Right lobe of liver (tissue), 6 donors: Measurements from ENCODE around the gene DCTN3. TPM values are rescaled to one million over a fixed set of nuclear protein-coding genes. Genes with fewer than 3 reads are reported as not detected.
A peak's percentile ranks its signal among the peaks of the same experiment; 100 is the strongest.

Experiments used
- ATAC-seq, 4 donors: fragments of 200-7000 bp; cut with Tn5 transposase; one replicate each; pipeline ENCODE4 v1.9.1; 2020; ENCODE audit warnings: mild to moderate bottlenecking in 4 of 4, moderate library complexity in 4 of 4
- DNase-seq, 3 donors: peaks; one replicate each; pipeline ENCODE4 v3.0.0-alpha.2; 2020
- H3K27ac ChIP-seq, 3 donors: fragments of 200-600 bp; one replicate each; pipeline ENCODE4 v1.8.0; 2022
- H3K27me3 ChIP-seq, 2 donors: fragments of 200-600 bp; one replicate each; pipeline ENCODE4 v1.8.0; 2022
- H3K36me3 ChIP-seq, 4 donors: fragments of 200-600 bp; sonication (generic) in 1 of 4; one replicate each; pipeline versions ENCODE4 v1.5.1 to v1.8.0; 2017 to 2022; ENCODE audit warnings: control low read depth in 1 of 4
- H3K4me1 ChIP-seq, 4 donors: fragments of 200-600 bp; sonication (generic) in 1 of 4; one replicate each; pipeline versions ENCODE4 v1.5.1 to v1.8.0; 2017 to 2022; ENCODE audit warnings: control low read depth in 1 of 4
- H3K4me3 ChIP-seq, 3 donors: fragments of 200-600 bp; one replicate each; pipeline ENCODE4 v1.8.0; 2022
- H3K9me3 ChIP-seq, 4 donors: fragments of 200-600 bp; sonication (generic) in 1 of 4; one replicate each; pipeline versions ENCODE4 v1.5.1 to v1.8.0; 2017 to 2022; ENCODE audit warnings: control low read depth in 1 of 4
- POLR2A ChIP-seq: fragments of 450-650 bp; IDR thresholded peaks from one replicate; pipeline ENCODE4 v1.6.1; 2017; ENCODE audit warnings: antibody characterized with exemption, mild to moderate bottlenecking
- WGBS: methylation state at CpG from one replicate; pipeline ENCODE4 v1.1.6; 2018; ENCODE audit warnings: low coverage, low lambda C conversion rate; ENCODE audit not compliant: insufficient coverage; ENCODE audit errors: missing lambda C conversion rate; 5-methylcytosine and 5-hydroxymethylcytosine counted together
- intact Hi-C, 2 donors: fragments of 100-400 bp; cut with DNase I; formaldehyde crosslinking; loops; one replicate each; pipeline versions ENCODE4 v1.11.2 to v1.14.1; 2022
- total RNA-seq, 6 experiments: library from RNA; depleted of rRNA in 2 of 6; stranded (reverse); fragments of >200 nt in 2 of 6; fragmentation: NEBNext Ultra II Directional in 3 of 6; extraction: Animal tissue kit (Norgen Biotek cat#: 25700) in 3 of 6; gene quantifications; one replicate each; pipeline versions ENCODE4 v1.1.0 to v1.2.4, GENCODE V29; 2016 to 2023
- TF ChIP-seq, protein P1 (sequence below), 4 donors: fragments of 200-600 bp in 3 of 4; fragments of 450-650 bp in 1 of 4; IDR thresholded peaks; one replicate each; pipeline versions ENCODE4 v1.5.1 to v1.8.0; 2016 to 2022; ENCODE audit warnings: antibody characterized with exemption in 4 of 4, mild to moderate bottlenecking in 2 of 4
- donor health status: DM: no; HTN: yes; CAD: no.
- donor health status: DM: no; HTN: no; CAD: no.
- donor health status: DM: no; HTN: no; CAD: no.
- donor health status: DM: no; HTN: yes; CAD: no.
- donor health status: DM: no; HTN: yes; CAD: no.

Gene DCTN3
- total RNA-seq, 6 experiments from 2014 or later = 26.4 to 36.8 (median 32.7) TPM

DNA sequence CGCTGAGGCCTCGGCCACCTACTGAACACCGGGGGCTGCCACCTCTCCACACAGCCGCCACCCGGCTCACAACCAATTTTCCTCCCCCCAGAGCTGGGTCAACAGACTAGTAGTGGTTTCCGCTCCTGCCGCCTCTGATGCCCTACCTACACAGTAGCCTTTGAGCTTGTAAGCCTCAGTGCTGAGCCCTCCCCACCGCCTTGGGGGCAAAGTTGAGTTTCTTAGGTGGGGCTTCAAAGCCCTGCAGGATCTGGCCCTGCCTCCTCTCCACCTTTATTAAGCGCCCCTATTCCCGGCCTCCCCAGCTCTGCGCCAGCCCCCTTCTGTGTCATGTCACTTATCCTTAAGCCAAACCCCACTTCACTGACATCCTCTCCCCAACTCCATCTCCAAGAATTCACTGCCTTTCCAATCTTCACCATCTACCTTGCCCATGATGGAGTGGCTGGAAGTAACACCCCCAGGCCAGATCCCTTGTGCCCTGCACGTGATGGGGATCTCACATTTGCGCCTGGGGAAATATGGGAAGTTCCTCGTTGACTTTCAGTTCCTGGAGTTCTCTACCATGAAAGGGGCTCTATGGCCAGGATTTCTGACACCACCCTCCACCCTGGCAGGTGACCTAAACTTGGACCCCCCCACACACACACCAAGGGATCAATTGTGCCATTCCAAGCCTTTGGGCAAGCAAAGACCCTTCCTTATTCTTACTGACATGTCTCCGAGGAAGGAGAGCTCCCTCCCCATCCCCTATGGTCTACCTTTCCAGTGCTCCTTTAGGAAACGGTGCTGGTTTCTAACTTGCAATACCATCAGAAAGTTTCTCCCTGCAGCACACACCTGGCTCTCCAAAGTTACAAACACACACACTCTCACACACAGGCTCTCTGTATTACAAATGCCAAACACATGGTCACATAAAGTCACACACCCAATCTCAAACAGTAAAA lies 28.1 kb downstream of the DCTN3 start:
- intact Hi-C loops = loop anchor here in 1 of 2 donors (2.0 kb wide), 1 partner anchor 45 kb away; no protein-coding TSS in a partner anchor
- H3K9me3 ChIP-seq = no peaks in the 10 kb centered on the region
- no peaks in the 10 kb centered on the region for H3K36me3 ChIP-seq
- H3K4me1 ChIP-seq = peaks cover 0 to 39% (median 13%) of the 10 kb centered on the region in 4 donors
- 27% methylated on average over 11 of the region's 16 CpGs for WGBS
- DNase-seq (no peak), ATAC-seq (no peak)
- H3K27me3 ChIP-seq = no peaks in the 10 kb centered on the region
- peak overlapping the region in 1 of 3 donors; percentile 70 for H3K27ac ChIP-seq
- H3K4me3 ChIP-seq = no peak overlapping the region
- TF ChIP-seq POLR2A = no peak
- TF ChIP-seq, protein P1, sequence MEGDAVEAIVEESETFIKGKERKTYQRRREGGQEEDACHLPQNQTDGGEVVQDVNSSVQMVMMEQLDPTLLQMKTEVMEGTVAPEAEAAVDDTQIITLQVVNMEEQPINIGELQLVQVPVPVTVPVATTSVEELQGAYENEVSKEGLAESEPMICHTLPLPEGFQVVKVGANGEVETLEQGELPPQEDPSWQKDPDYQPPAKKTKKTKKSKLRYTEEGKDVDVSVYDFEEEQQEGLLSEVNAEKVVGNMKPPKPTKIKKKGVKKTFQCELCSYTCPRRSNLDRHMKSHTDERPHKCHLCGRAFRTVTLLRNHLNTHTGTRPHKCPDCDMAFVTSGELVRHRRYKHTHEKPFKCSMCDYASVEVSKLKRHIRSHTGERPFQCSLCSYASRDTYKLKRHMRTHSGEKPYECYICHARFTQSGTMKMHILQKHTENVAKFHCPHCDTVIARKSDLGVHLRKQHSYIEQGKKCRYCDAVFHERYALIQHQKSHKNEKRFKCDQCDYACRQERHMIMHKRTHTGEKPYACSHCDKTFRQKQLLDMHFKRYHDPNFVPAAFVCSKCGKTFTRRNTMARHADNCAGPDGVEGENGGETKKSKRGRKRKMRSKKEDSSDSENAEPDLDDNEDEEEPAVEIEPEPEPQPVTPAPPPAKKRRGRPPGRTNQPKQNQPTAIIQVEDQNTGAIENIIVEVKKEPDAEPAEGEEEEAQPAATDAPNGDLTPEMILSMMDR (IDR thresholded peaks at IDR 0.05) = no peak

DNA sequence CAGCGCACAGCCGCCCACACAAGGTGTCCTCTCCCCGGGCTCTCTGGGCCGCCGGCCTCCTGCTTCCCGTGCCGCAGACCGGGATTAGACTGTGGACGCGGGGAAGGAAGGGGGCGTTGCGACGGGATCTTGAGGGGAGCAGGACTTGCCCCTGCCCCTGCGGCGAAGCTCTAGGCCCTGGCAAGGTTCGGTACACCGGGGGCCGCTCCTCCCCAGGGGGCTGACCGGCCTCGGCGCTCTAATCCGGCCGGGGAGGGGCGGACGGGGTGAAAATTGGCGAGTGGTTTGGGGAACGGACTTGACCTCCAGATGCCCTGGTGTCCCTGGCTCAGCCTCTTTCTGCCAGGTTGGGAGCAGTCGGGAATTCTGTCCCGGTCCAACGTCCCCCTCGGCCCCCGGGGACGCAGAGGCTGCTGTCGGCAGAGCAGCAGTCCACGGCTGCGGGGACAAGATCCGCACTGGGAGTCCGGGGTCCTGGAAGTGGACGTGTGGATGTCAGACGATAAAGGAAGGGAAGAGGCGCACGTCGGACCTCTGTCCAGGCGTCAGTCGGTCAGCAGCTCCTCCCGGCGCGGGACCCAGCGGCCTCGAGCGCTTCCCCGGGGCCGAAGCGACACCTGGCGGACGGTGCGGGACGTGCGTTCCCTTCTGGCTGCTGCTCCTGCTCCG lies 28.9 kb downstream of the DCTN3 start:
- Histone ChIP-seq H3K9me3 (no peaks in the 10 kb centered on the region), H3K4me3 (peak overlapping the region; percentile 8 to 46 (median 28)), H3K27me3 (no peaks in the 10 kb centered on the region), H3K36me3 (no peaks in the 10 kb centered on the region), H3K27ac (peak overlapping the region in 1 of 3 donors; percentile 62), H3K4me1 (peaks cover 0 to 39% (median 13%) of the 10 kb centered on the region in 4 donors)
- WGBS = 7% methylated on average over 16 of the region's 60 CpGs
- peak; percentile 89 to 92 (median 92) for DNase-seq
- TF ChIP-seq POLR2A = no peak
- TF ChIP-seq, protein P1 (IDR thresholded peaks at IDR 0.05) = peak; percentile 93 to 95 (median 94)
- peak; percentile 83 to 95 (median 86) for ATAC-seq
- intact Hi-C loops = no loop called here

DNA sequence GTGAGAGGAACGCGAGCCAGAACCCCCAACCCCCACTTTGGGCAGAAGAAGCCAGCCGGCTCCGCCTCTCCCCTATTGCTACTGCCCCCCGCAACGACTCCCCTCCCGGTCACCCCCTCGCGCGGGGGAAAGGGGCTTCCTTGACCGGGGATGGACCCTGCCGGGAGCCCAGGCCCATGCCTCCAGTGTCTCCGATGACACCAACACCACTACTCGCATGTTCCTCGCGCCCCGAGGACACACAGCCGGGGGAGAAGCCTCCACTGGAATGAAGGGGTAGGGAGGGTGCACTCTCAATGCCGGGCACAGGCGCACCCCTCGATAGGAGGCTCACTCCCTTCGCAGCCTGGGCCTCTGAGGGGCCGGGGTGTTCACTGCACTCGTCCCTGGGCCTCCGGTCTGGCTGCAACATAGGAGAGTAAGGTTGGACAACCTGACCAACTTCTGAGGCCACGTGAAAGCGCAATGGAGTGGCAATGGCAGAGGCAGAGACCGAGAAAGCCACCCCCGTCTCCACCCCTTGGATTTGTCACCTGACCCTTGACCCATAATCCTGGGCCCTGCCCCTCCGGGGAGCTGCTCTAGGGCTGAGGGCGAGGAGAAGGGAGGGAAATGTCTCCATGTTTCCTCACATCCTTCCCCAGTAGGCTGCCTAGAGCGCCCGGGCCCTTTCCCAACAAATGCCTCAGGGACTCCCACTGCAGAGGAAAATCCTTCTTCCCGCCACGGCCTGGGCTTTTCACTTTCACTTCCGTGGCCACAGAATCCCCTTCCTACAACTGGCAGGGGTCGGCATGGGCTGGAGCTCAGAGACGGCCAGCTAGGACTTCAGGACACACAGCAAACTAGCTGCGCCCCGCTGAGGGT lies 29.7 kb downstream of the DCTN3 start:
- H3K4me3 ChIP-seq = peak overlapping the region; percentile 8 to 52 (median 46)
- peak; percentile 16 for TF ChIP-seq POLR2A
- TF ChIP-seq, protein P1 (IDR thresholded peaks at IDR 0.05) = no peak
- H3K36me3 ChIP-seq = no peaks in the 10 kb centered on the region
- peak; percentile 33 to 68 (median 50) for ATAC-seq
- H3K4me1 ChIP-seq = peaks cover 0 to 39% (median 13%) of the 10 kb centered on the region in 4 donors
- peak; percentile 40 to 89 (median 72) for DNase-seq
- intact Hi-C loops = no loop called here
- no peaks in the 10 kb centered on the region for H3K27me3 ChIP-seq
- 10% methylated on average over 19 of the region's 40 CpGs for WGBS
- H3K9me3 ChIP-seq = no peaks in the 10 kb centered on the region
- peak overlapping the region in 1 of 3 donors; percentile 66 for H3K27ac ChIP-seq
